Stimulated activated CD8-positive, alpha-beta memory T cell treated with anti-CD3 and anti-CD28 coated beads, Interleukin-2, amount 100 ng/mL, for 1 hour (primary cell): Measurements from ENCODE around the gene NDUFS2.
"Not testable (repeated sequence)": the region's sequence is repeated elsewhere in the genome, so short reads cannot be mapped to it uniquely, and the experiment has no call there.

Source experiments
- DNase-seq, 2 donors: peaks; one replicate each; pipeline ENCODE4 v3.0.0-alpha.2; 2020; ENCODE audit warnings: low read depth in 2 of 2

The NDUFS2 gene

DNA sequence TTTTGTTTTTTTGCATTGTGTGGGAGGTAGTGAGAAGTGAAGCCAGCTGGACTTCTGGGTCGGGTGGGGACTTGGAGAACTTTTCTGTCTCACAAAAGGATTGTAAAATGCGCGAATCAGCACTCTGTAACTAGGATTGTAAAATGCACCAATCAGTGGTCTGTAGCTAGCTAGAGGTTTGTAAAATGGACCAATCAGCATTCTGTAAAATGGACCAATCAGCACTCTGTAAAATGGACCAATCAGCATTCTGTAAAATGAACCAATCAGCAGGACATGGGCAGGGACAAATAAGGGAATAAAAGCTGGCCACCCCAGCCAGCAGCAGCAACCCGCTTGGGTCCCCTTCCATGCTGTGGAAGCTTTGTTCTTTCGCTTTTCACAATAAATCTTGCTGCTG lies 47.9 kb downstream of the NDUFS2 start:
- not testable (repeated sequence) for DNase-seq

GRCh38 chr1:161250829-161251228 lies 48.7 kb downstream of the NDUFS2 start:
- DNase-seq = no peak

DNA sequence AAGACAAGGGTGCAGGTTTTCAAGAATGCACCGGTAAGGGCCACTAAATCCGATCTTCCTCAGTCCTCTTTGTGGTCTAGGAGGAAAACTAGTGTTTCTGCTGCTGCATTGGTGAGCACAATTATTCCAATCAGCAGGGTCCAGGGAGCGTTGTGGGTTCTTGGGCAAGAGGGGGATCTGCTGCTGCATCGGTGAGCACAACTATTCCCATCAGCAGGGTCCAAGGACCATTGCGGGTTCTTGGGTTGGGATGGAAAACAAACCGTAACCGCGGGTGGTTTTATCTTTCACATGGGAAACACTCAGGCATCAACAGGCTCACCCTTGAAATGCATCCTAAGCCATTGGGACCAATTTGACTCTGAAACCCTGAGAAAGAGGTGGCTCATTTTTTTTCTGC lies 49.4 kb downstream of the NDUFS2 start:
- DNase-seq = no peak

DNA sequence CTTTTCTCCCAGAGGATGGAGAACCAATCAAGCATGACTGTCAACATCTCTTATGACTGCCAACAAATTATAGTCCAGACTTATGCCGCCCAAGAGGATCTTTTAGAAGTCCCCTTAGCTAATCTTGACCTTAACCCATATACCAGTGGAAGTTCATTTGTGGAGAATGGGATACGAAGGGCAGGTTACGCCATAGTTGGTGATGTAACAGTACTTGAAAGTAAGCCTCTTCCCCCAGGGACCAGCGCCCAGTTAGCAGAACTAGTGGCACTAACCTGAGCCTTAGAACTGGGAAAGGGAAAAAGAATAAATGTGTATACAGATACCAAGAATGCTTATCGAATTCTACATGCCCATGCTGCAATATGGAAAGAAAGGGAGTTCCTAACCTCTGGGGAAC lies 53.1 kb downstream of the NDUFS2 start:
- not testable (repeated sequence) for DNase-seq

- not testable (repeated sequence) for DNase-seq
Observed at GRCh38 chr1:161255955-161256520, 53.9 kb downstream of the NDUFS2 start.

- DNase-seq = not testable (repeated sequence)
Observed at GRCh38 chr1:161257109-161257508, 54.9 kb downstream of the NDUFS2 start.

- peak in 1 of 2 donors; percentile 1 for DNase-seq
Observed at GRCh38 chr1:161258439-161259344, 56.5 kb downstream of the NDUFS2 start, which contains the start of gene PCP4L1. Gene PCP4L1 (plus strand): TSS chr1:161258745. CDS start chr1:161258975, 230 bp downstream.

GRCh38 chr1:161259345-161259702 lies 57.2 kb downstream of the NDUFS2 start:
- DNase-seq = no peak

- DNase-seq = no peak
Observed at GRCh38 chr1:161259765-161260164, 57.6 kb downstream of the NDUFS2 start.

DNA sequence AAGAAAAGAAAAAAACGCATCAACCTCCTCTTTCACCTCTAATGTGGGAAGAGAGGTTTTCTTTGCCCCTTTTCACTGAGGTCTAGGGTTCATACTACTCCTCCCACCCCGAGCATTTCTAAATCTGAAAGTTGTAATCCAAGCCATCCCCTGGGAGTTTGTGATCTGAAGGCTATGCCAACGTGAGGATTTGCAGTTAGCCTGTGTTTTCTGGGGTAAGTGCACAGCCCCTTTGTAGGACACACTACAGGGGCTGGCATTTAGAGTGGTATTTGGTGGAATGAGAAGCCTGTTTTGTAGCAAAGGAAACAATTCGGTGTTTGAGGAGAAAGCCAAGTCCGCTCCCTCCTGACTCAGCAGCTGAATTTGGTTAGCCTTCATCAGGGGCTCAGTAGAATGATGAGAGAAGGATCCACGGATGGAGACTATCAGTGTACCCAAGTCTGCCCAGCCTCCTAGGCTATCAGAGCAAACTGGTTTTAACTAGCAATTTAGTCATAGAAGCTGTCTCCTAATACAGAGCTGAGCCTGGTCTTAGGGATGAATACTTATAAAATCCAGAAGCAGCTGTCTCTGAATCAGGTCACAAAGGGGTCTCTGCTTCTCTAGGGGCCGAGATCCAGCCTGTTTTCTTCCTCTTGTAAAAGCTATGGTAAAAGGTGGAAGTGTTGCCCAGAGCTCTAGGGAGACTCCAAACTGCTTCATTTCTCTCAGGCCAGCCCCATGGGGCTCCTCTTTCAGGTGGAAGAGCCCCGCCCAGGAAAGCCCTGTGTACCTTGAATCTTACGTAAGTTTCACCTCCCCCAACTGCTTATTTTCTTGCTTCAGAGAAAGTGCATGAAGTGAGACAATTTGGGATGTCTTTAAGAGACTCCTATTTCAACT lies 58.5 kb downstream of the NDUFS2 start:
- DNase-seq = no peak

DNA sequence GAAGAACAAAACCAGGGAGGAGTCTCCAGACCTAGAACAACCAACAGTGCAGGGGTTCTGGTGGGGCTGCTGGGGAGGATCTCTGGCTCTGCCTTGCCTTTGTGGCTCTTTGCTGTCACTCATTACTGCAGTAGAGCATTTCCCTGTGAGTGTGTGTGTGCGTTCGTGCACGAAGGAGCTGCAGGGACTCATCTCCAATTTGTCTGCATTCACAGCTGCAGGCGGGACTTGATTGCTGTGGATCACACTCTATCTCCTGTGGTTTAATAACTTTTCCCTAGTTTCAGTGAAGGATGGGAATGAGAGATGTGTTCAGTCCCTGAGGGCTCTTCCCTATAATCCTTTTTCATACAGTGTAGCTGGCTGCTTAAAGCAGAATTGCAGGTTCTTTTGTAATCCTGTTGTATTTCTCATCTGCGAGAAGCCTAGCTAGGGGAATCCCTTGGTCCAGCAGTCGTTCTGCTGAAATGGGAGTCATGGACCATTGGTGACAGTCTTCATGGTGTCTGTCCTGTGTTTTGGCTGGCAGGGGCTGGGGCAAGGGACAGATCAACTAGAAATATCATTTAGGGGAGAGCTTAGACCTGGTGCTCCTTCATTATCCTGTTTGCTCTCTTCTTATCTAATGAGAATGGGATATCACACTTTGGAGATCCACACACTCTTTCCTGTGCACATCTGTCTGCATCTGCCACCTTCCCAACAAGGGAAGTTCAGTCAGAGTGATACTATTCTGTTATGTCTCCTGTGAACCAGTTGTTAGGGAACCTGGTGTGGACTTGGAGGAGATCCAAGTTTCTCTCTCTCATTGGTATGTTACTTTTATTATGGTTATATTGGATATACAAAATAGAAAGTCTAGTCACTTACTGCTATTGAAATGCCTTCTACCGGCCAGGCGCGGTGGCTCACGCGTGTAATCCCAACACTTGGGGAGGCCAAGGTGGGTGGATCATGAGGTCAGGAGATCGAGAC lies 59.4 kb downstream of the NDUFS2 start:
- DNase-seq = no peak
